SK-N-SH (cell line): ENCODE measurements around the gene UGT1A10.

Experiments
- CHD2 ChIP-seq: fragments of 150-350 bp; IDR thresholded peaks from 2 replicates; pipeline ENCODE4 v1.6.1; 2018; ENCODE audit warnings: low read length; ENCODE audit not compliant: partially characterized antibody
- CTCF ChIP-seq: fragments of 200-600 bp; sonication (generic); IDR thresholded peaks from 2 replicates; pipeline ENCODE4 v1.6.1; 2017; ENCODE audit warnings: antibody characterized with exemption, mild to moderate bottlenecking, moderate library complexity
- EP300 ChIP-seq, 2 experiments: IDR thresholded peaks; 2 replicates each; pipeline versions ENCODE4 v1.4.0 to v1.6.1; 2012; ENCODE audit warnings: borderline replicate concordance in 1 of 2, low read depth in 1 of 2, low read length in 1 of 2
- EZH2phosphoT487 ChIP-seq: fragments of 200-600 bp; sonication (generic); IDR thresholded peaks from 2 replicates; pipeline ENCODE4 v1.6.1; 2017; ENCODE audit warnings: low read depth, mixed run types, mild to moderate bottlenecking, antibody characterized with exemption, moderate library complexity, borderline replicate concordance
- GATA2 ChIP-seq: sonication (generic); formaldehyde crosslinking; IDR thresholded peaks from 2 replicates; pipeline ENCODE4 v1.5.0; 2020; ENCODE audit warnings: mild to moderate bottlenecking, missing genetic modification reagents
- MEF2A ChIP-seq: IDR thresholded peaks from 2 replicates; pipeline ENCODE4 v1.4.0; 2012; ENCODE audit warnings: low read depth, borderline replicate concordance
- POLR2AphosphoS5 ChIP-seq: IDR thresholded peaks from 2 replicates; pipeline ENCODE4 v1.6.1; 2012; ENCODE audit warnings: low read depth, low read length
- RCOR1 ChIP-seq: fragments of 150-350 bp; IDR thresholded peaks from 2 replicates; pipeline ENCODE4 v1.6.1; 2017; ENCODE audit warnings: antibody characterized with exemption, low read length
- SIN3A ChIP-seq: IDR thresholded peaks from 2 replicates; pipeline ENCODE4 v1.6.1; 2012; ENCODE audit warnings: low read depth, mild to moderate bottlenecking, low read length, moderate library complexity, borderline replicate concordance
- USF2 ChIP-seq: fragments of 150-350 bp; IDR thresholded peaks from 2 replicates; pipeline ENCODE4 v1.6.1; 2017; ENCODE audit warnings: antibody characterized with exemption, low read length, low read depth, borderline replicate concordance

DNA sequence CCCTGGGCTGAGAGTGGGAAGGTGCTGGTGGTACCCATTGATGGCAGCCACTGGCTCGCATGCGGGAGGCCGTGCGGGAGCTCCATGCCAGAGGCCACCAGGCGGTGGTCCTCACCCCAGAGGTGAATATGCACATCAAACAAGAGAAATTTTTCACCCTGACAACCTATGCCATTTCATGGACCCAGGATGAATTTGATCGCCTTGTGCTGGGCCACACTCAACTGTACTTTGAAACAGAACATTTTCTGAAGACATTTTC lies 111.0 kb downstream of the UGT1A10 start:
- TF ChIP-seq CTCF, result no peak
- TF ChIP-seq EP300 (IDR thresholded peaks at IDR 0.05; ENCODE audit: borderline replicate concordance in 1 of 2, low read depth in 1 of 2, low read length in 1 of 2), result no peak
- no peak for TF ChIP-seq CHD2
- TF ChIP-seq MEF2A, result no peak
- no peak for TF ChIP-seq POLR2AphosphoS5
- TF ChIP-seq GATA2, result no peak
- TF ChIP-seq EZH2phosphoT487, result no peak
- TF ChIP-seq USF2, result no peak
- TF ChIP-seq RCOR1, result no peak
- TF ChIP-seq SIN3A, result no peak
